IPS-NIHi7 (cell line): ENCODE data around the gene LTB4R2.
"Not testable (repeated sequence)": the region's sequence is repeated elsewhere in the genome, so short reads cannot be mapped to it uniquely, and the experiment has no call there.

ENCODE experiments used
- DNase-seq: peaks from one replicate; pipeline ENCODE4 v3.0.0; 2012; ENCODE audit warnings: mixed read lengths; ENCODE audit errors: extremely low spot score

LTB4R2 gene

DNA sequence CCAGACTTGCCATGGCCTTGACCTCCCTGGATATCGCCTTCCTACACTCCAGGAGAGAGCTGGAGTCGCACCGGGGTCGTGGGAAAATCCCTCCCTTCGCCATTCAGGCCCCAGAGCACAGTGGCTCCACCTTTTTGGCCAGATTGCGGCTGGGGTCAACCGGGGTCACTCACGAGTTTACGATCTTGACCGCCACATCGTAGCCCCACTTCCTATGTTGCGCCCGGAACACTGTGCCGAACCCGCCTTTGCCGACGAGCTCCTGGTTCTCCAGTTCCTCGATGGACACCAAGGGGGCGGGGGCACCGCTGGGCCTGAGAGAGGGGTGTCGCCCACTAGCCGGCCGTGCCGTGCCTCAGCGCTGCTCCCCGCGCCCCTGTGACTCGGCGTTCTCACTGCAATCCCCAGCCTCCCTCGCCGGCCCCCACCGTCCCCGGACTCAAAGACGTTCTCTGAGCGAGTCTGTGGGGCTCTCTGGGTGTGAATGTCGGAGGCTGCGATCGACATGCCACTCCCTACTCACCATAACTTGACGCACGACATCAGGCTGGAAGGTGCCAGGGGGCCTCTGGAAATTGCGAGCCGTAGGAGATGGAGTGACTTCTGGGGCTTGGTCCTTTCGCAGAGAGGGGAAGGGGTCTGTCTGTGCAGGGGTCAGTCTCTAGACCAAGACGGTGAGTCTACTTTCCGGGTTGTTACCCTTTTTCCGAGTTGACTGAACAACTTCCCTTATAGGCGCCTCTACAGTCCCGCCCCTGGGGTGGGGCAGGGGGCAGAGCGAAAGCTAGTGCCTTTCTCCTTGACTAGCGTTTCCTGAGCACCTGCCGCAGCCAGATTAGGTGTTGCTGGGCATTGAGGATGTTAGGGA lies 29.6 kb downstream of the LTB4R2 start, which contains the start of gene RIPK3:
Gene RIPK3 (minus strand): TSS at position 708 of the 868 bp plus-strand sequence. CDS start 165 bp downstream, at position 543.
- DNase-seq, result peak; percentile 60

DNA sequence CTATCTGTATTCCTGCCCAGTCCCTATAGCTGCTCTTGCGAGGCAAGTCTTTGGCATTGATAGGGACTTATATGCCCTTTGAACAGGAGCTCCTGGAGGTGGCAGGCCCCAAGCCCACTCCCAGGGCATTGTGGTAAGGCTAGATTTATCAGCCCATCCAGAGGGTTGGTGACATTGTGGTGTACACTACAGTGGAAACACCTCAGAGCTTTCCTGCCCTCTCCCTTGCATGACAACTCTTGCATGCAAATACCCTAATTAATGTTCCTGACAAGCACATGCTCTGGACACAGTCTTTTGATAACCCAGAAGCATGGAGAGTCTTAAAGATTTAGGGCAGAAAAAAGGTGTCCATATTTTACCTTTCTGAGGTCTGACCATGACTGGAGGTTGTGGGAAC lies 30.7 kb downstream of the LTB4R2 start:
- no peak for DNase-seq

DNA sequence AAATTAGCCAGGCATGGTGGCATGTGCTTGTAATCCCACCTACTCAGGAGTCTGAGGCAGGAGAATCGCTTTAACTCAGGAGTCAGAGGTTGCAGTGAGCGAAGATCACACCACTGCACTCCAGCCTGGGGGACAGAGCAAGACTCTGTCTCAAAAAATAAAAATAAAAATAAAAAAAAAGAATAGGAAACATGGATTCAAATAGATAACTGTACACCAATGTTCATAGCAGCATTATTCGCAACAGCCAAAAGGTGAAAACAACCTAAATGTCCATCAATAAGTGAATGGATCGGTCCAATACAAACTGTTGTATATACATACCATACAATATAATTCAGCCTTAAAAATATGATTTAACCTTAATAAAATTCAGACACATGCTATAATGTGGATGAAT lies 32.9 kb downstream of the LTB4R2 start:
- DNase-seq, result no peak

DNA sequence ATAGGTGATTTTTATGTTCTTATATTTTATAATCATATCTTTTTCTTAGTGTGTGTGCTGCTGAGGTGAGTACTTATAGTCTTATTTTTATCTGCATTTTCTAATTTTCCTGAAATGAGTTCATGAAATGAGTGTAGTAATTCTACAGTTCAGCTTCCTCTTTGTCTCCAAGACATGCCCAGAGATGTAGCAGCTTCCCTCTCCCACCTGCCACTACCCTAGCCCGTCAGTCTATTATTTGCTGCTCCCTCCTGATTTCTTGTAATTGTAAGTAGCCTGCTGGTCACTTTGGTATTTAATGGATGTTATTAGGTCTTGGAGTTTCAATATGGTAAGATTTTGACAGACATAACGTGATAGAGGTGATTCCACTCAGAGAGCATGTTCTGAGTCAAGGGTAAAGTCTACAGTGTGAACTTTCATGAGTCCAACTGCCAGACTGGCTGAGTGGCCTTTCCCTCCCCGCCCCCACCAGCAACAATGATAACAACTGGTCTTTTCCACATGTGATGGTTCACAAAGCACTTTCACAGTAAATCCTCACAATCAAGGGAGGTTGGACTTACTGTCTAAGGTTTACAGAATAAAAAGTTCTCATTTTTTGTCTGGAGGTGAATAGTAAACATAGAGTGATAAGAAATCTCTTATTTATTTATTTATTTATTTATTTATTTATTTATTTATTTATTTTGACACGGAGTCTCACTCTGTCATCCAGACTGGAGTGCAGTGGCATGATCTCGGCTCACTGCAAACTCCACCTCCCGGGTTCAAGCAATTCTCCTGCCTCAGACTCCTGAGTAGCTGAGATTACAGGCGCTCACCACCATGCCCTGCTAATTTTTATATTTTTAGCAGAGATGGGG lies 34.1 kb downstream of the LTB4R2 start:
- no peak for DNase-seq

- DNase-seq, result no peak
Observed at GRCh38 chr14:24347134-24347533, 37.2 kb downstream of the LTB4R2 start.

- DNase-seq, result no peak
Observed at GRCh38 chr14:24348186-24348585, 38.2 kb downstream of the LTB4R2 start.

- DNase-seq, result no peak
Observed at GRCh38 chr14:24349742-24350141, 39.8 kb downstream of the LTB4R2 start.

- DNase-seq, result no peak
Observed at GRCh38 chr14:24351517-24351916, 41.6 kb downstream of the LTB4R2 start.

DNA sequence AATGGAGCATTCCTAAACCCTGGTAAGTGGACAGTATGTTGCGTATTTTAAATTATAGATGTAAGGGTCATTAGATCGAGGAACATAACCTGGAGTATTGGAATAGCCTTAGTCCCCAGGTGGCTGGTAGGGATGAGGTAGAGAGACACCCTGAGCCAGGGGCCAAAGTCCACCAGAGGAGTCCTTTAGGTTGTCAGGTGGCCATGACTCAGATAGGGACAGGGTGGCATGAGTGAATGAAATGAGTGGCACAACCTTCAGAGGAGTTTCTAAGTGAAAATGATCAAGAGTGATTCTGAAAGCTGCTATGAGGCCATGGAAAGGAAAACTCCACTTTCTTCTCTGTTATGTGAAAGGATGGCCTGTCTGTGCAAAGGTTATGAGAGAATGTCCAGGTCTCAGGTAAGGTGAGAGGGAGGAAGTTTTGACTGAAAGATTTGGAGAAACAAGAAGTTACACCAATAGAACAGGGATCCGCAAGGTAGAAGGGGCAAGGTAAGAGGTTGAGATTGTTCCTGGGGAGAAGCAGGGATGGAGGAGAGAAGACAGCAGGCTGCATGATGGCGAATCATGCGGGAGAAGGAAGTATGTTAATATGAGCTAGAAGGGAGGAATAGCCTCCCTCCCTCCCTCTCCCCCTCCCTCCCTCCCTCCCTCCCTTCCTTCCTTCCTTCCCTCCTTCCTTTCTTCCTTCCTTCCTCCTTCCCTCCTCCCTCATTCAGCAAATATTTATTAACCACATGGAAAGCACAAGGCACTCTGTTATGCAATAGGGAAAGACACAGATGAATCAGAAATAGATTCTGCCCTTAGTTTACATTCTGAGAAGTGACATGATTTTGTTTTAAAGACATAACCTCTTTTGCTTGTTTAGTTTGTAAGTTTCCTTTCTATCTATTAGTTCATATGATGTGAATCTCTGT lies 43.9 kb downstream of the LTB4R2 start:
- DNase-seq, result no peak

- DNase-seq, result not testable (repeated sequence)
Observed at GRCh38 chr14:24354482-24354825, 44.5 kb downstream of the LTB4R2 start.

- DNase-seq, result no peak
Observed at GRCh38 chr14:24355009-24355408, 45.1 kb downstream of the LTB4R2 start.

DNA sequence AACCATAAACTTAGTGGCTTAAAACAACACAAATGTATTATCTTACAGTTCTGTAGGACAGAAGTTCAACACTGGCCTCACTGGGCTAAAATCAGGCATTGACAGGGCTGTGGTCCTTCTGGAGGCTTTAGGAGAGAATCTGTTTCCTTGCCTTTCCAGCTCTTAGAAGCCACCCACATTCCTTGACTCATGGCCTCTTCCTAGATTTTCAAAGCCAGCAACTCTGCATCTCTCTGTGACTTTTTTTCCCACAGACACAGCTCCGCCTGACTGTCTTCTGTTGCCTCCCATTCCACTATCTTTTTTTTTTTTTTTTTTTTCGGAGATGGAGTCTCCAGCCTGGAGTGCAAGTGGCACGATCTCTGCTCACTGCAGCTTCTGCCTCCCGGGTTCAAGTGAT lies 46.3 kb downstream of the LTB4R2 start:
- DNase-seq, result no peak

DNA sequence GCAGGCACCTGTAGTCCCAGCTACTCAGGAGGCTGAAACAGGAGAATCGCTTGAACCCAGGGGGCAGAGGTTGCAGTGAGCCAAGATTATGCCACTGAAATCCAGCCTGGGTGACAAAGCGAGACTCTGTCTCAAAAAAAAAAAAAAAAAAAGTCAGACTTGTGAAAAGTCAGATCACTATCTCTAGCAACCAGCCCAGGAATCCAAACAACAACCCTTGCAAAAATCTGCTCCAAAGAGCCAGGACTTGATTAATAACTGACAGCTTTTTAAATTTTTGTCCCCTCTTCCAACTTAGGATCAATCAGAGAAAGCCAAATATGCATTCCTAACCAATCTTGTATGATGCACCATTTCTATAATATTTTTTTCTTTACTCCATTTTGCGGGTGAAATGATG lies 50.3 kb downstream of the LTB4R2 start:
- DNase-seq, result no peak

DNA sequence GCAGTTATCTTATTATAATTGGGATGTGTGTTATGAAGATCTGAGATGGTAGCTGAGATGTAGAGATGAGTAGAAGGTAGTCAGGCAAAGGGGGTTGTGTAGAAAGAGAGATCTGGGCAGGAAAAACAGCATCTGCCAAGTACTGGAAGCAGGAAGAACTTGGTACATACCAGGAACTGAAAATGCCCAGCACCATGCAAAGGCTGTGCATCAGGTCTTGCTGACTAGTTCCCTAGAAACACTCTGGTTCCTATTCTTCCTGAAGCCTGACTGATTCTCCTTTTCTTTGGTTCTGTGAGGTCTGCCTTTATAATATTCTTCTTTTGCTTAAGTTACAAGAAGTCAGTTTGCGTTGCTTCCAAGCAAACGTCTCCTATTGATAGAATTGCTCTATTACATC lies 51.4 kb downstream of the LTB4R2 start:
- DNase-seq, result no peak
